Hematopoietic multipotent progenitor cell treated with erythropoietin and hydrocortisone succinate and interleukin-3 and kit ligand, for 15 days (in vitro differentiated cells): Measurements from ENCODE around the gene KRT5.
"Not testable (repeated sequence)": the region's sequence is repeated elsewhere in the genome, so short reads cannot be mapped to it uniquely, and the experiment has no call there.

Source experiments
- DNase-seq: peaks from one replicate; pipeline ENCODE4 v3.0.0-alpha.2; 2015; ENCODE audit warnings: low spot score

Gene KRT5

GRCh38 chr12:52519387-52519703 is 849 bp downstream of the KRT5 start:
- no peak for DNase-seq

- DNase-seq, result no peak
These were observed 1.4 kb downstream of the KRT5 start for GRCh38 chr12:52518574-52519386.

- DNase-seq, result no peak
These were observed 2.3 kb downstream of the KRT5 start for GRCh38 chr12:52517888-52518287.

- no peak for DNase-seq
These were observed 3.0 kb downstream of the KRT5 start for GRCh38 chr12:52517005-52517835.

DNA sequence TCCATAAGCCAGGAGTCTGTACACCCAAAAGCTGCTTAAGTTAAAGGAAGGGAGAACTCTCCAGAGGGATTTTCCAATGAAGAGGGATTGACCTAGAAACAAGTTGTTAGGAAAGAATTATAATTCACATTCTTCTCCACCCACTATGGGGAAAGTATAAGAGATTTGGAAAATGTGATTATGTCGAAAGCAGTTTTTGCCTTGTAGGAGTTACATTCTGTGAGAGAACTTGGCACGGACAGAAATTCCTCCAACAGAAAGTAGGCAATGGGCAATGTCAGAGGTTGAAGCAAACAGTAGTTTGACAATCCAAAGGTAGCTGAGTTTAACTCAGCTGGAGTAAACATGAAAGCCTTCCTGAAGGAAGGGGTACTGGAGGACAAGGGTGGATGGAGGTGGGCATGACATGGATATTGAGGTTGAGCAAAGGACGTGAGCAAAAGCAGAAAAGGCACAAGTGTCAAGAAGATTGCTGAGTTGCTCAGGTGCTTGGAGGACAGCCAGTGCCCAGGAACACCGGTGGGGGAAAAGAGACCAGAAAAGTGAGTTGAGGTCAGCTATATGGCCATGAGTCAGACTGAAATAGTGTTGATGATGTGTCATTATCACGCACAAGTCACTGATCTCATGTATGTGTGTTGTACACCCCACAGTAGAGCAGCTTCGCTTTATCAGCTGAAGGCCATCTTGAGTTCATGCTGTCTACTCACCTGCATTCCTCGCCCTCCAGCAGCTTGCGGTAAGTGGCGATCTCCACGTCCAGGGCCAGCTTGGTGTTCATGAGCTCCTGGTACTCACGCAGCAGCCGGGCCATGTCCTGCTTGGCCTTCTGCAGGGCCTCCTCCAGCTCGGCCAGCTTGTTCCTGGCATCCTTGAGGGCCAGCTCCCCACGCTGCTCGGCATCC is 4.0 kb downstream of the KRT5 start:
- no peak for DNase-seq

- no peak for DNase-seq
These were observed 4.9 kb downstream of the KRT5 start for GRCh38 chr12:52515319-52515646.

- DNase-seq, result no peak
These were observed 5.5 kb downstream of the KRT5 start for GRCh38 chr12:52514471-52515318.

GRCh38 chr12:52513736-52514135 is 6.5 kb downstream of the KRT5 start:
- DNase-seq, result no peak

DNA sequence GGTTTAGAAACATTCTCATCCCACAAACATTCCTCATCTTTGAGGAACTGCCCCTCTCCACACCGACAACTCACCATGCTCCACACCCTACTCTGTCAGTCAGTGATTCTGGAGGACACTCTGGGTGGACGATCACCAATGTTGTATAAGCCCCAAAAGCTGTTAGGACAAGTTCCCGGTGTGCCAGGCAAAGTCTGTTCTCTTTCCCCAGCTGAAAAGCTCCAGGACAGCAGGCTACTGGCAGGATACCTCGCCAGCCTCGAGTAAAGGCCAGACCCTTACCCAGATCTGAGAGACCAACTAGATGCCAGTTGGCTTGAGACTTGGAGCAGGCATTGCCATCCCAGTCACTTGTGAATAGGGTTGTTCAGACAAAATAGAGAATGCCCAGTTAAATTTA is 12.0 kb downstream of the KRT5 start:
- no peak for DNase-seq

GRCh38 chr12:52506858-52507715 is 13.1 kb downstream of the KRT5 start:
- DNase-seq, result no peak

DNA sequence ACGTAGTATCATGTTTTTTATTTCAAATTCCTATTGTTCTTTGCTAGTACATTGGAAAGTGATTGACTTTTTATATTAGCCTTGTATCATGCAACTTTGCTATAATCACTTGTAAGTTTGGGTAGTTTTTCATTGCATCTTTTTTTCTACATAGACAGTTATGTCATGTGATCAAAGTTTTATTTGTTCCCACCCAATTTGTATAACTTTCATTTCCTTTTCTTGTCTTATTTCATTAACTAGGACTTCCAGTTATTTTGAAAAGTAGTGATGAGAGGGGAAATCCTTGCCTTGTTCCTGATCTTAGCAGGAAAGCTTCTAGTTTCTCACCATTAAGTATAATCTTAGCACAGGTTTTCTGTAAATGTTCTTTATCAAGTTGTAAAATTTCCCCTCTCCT is 17.3 kb downstream of the KRT5 start:
- DNase-seq, result no peak

DNA sequence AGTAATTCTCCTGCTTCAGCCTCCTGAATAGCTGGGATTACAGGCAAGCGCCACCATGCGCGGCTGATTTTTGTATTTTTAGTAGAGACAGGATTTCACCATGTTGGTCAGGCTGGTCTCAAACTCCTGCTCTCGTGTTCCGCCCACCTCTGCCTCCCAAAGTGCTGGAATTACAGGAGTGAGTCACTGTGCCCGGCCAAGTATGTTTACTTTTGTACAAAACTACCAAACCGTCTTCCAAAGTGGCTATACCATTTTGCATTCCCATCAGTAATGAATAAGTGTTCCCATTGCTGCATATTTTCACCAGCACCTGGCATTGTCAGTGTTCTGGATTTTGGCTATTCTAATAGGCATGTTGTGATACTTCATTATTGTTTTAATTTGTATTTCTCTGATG is 18.7 kb downstream of the KRT5 start:
- no peak for DNase-seq

- DNase-seq, result not testable (repeated sequence)
These were observed 19.6 kb downstream of the KRT5 start for GRCh38 chr12:52500574-52500973.

GRCh38 chr12:52499806-52500560 is 20.2 kb downstream of the KRT5 start:
- DNase-seq, result no peak

- no peak for DNase-seq
These were observed 21.2 kb downstream of the KRT5 start for GRCh38 chr12:52498946-52499345.

GRCh38 chr12:52497975-52498374 is 22.2 kb downstream of the KRT5 start:
- no peak for DNase-seq

DNA sequence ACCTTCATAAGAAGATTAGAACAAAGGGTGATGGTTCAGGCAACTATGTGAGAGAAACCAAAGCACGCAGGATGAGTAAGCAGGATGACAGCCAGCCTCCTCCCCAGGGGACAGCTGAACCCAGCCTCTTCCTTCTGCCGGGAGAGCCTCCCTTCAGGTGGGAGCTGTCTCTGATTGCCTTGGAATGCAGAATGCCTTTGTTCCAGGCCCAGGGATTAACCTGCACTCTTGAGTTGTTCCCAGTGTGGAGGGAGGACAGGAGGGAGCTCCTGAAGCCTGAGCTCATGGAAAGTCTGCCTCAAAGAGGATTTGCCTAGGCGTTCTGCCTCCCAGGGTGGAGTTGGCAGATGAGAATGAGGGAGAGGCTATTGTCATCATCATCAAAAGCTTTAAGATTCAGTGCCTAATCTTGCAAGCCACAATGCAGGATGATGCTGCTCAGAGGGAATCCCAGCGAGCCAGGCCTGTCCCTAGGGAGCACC is 23.6 kb downstream of the KRT5 start:
- no peak for DNase-seq

DNA sequence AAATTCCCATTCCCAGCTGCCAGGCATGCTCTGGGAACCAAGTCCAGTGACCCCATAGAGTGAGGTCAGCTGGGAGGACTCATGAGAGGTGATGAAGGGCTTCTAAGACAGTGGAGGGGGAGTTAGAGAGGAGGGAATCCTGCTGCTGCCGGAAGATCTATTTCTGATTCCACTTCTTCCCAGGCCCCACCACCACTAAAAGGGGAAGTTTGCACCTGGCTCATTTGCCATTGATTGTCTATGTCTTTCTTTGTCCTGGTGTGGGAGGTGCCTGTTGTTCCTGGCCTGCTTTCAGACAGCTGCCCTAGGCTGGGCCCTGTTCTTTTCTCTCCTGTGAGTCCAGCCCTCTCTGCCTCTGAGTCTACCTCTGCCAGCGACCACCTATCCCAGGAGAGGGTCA is 24.1 kb downstream of the KRT5 start:
- DNase-seq, result no peak

- DNase-seq, result no peak
These were observed 24.8 kb downstream of the KRT5 start for GRCh38 chr12:52495389-52495788.

DNA sequence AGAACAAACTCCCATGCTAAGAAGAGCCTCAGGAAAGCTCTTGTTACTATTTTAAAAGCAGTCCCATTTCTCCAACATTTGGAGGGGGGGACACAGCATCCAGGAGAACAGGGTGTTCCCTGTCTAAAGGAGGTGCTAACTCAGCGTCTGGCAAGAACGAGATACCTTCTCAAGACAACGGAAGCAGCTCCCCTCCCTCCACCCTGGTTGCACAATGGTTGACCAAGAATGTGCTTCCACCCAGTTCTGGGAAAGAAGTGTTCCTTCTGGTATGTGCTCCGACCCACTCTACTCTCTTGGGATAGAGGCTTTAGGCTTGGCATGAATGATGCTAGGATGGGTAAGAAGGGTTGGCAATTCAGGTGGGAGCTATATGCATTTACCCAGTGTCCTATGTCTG is 25.7 kb downstream of the KRT5 start:
- DNase-seq, result no peak
